ENCODE measurements around the gene CDK3. TPM values are rescaled to one million over a fixed set of nuclear protein-coding genes. Genes with fewer than 3 reads are reported as not detected.

Gene CDK3
- total and polyA plus RNA-seq, 2 of the 4 experiments (the other 2 are of a cell fraction) = 0.72 to 8.8 TPM

- peaks cover 7 to 72% of the 10 kb centered on the region in 2 experiments for H3K79me1 ChIP-seq (ENCODE audit: low read depth in 1 of 2, low read length in 2 of 2)
- 100% methylated on average over 1 of the region's 6 CpGs; no CpG with 5 or more reads in 1 of the 2 experiments for WGBS, 2 experiments (ENCODE audit: extremely low coverage in 2 of 2, insufficient read length in 1 of 2)
- intact Hi-C loops (cut with micrococcal nuclease) = no loop called here
- H3K9me1 ChIP-seq (ENCODE audit: insufficient read depth, low read length) = peaks cover 21% of the 10 kb centered on the region
- no peak overlapping the region for H4K8ac ChIP-seq (ENCODE audit: low read depth in 2 of 2, low read length in 2 of 2)
- H3K27ac ChIP-seq (ENCODE audit: insufficient read depth, low read length) = no peak overlapping the region
- no peak overlapping the region for H3K56ac ChIP-seq (ENCODE audit: extremely low read depth, insufficient read depth, low read length)
- no peak overlapping the region for H2AFZ ChIP-seq (replicated peaks; ENCODE audit: low read length, poor library complexity)
- H2BK5ac ChIP-seq (ENCODE audit: low read depth, low read length, poor library complexity, severe bottlenecking) = no peak overlapping the region
- peaks cover 65% of the 10 kb centered on the region for H3K36me3 ChIP-seq (ENCODE audit: control insufficient read depth, insufficient read depth, low read length)
- dilution Hi-C loops (cut with HindIII; ENCODE audit: low sequenced_read_pairs, unreplicated experiment) = no loop called here
- no peaks in the 10 kb centered on the region for H3K27me3 ChIP-seq (ENCODE audit: control insufficient read depth, insufficient read depth, low read length)
- H4K20me1 ChIP-seq (ENCODE audit: insufficient read depth, low read length) = peaks cover 30% of the 10 kb centered on the region
- H3K23ac ChIP-seq (ENCODE audit: low read depth, low read length) = no peak overlapping the region
- no peak overlapping the region for H3K4ac ChIP-seq (ENCODE audit: low read depth, low read length)
- H2AK5ac ChIP-seq (ENCODE audit: low read depth, low read length) = no peak overlapping the region
- DNase-seq = no peak
- BruUV-seq (replicated peaks) = no TSS peak
- no peak overlapping the region for H2BK15ac ChIP-seq (ENCODE audit: low read depth, low read length)
- no peaks in the 10 kb centered on the region; the same call in 1 of the 2 replicates for H3K4me1 ChIP-seq (ENCODE audit: control insufficient read depth, insufficient read depth, low read length)
- H3K4me2 ChIP-seq (ENCODE audit: low read depth, low read length) = no peak overlapping the region
- H4K91ac ChIP-seq (ENCODE audit: insufficient read depth, low read depth, low read length) = no peak overlapping the region
- H3K9ac ChIP-seq (ENCODE audit: low read depth, low read length) = no peak overlapping the region
- H2AK9ac ChIP-seq (replicated peaks; ENCODE audit: low read depth, low read length, poor library complexity) = no peak overlapping the region
- H2BK20ac ChIP-seq (ENCODE audit: low read depth, low read length) = no peak overlapping the region
- no peaks in the 10 kb centered on the region for H3K9me3 ChIP-seq (ENCODE audit: control insufficient read depth, insufficient read depth, low read length)
- ATAC-seq (ENCODE audit: low read depth) = no peak
- no peak overlapping the region for H3K4me3 ChIP-seq (ENCODE audit: insufficient read depth, low read depth, low read length)
- TF ChIP-seq CHD1 (IDR thresholded peaks at IDR 0.05; ENCODE audit: low read depth, low read length) (no peak), RAD21 (IDR thresholded peaks at IDR 0.05; ENCODE audit: low read length) (no peak), RFX5 (IDR thresholded peaks at IDR 0.05; ENCODE audit: low read depth, low read length) (no peak), CTCF (conservative IDR thresholded peaks at IDR 0.05; ENCODE audit: low read depth, low read length) (no peak)
- POLR2A ChIA-PET (ENCODE audit: unreplicated experiment) = no interaction called here
- CTCF ChIA-PET = interaction anchor here (0.6 kb wide), 1 partner anchor 745 kb away, joined by 3 read pairs; no protein-coding TSS in a partner anchor
- H3K14ac ChIP-seq (replicated peaks; ENCODE audit: low read depth, low read length) = no peak overlapping the region
- no peak overlapping the region for H3K18ac ChIP-seq (ENCODE audit: low read depth, low read length)
- no peak overlapping the region for H4K5ac ChIP-seq (ENCODE audit: low read depth, low read length)
- in situ Hi-C loops (cut with MboI; ENCODE audit: low sequenced_read_pairs) = no loop called here
- no peak overlapping the region for H2BK120ac ChIP-seq (ENCODE audit: low read depth, low read length)
Observed at GRCh38 chr17:76051561-76051960, 50.9 kb downstream of the CDK3 start.

Measured in IMR-90 (cell line).